Urinary bladder (tissue), 4 donors: ENCODE measurements around the gene OR6K2. TPM values are rescaled to one million over a fixed set of nuclear protein-coding genes. Genes with fewer than 3 reads are reported as not detected.

Source experiments
- DNase-seq: peaks from one replicate; pipeline ENCODE4 v3.0.0-alpha.2; 2015; ENCODE audit errors: extremely low spot score
- H3K27ac ChIP-seq: one replicate; pipeline ENCODE4 v1.5.1; 2013; ENCODE audit warnings: low read depth, mild to moderate bottlenecking, moderate library complexity
- H3K36me3 ChIP-seq: one replicate; pipeline ENCODE4 v1.6.1; 2013; ENCODE audit warnings: mild to moderate bottlenecking, moderate library complexity; ENCODE audit not compliant: insufficient read depth
- H3K4me1 ChIP-seq: one replicate; pipeline ENCODE4 v1.6.1; 2013; ENCODE audit warnings: mild to moderate bottlenecking, moderate library complexity; ENCODE audit not compliant: insufficient read depth
- H3K4me3 ChIP-seq: one replicate; pipeline ENCODE4 v1.5.1; 2013; ENCODE audit warnings: low read depth, low read length
- WGBS: extraction: QIAGEN DNeasy Blood & Tissue Kit; methylation state at CpG from one replicate; pipeline ENCODE4 v1.1.7; 2013; 5-methylcytosine and 5-hydroxymethylcytosine counted together
- polyA plus RNA-seq: library from polyadenylated mRNA; stranded (reverse); fragments of 200-250 nt; gene quantifications from one replicate; pipeline ENCODE4 v1.2.3, GENCODE V29; 2013
- total RNA-seq: library from RNA; depleted of rRNA; stranded (reverse); fragments of >200 nt; gene quantifications from one replicate; pipeline ENCODE4 v1.2.3, GENCODE V29; 2014
- donor health status: healthy with polysubstance abuse.
- donor health status: healthy.

The OR6K2 gene
- not detected for total RNA-seq
- not detected for polyA plus RNA-seq

GRCh38 chr1:158700552-158700951 is at the start of gene OR6K2:
TSS of gene OR6K2 (minus strand) at chr1:158700652. CDS start at chr1:158700652, 0 bp downstream.
- H3K4me3 ChIP-seq = no peak within 1 kb of the TSS
- no peaks in the 10 kb centered on the region for H3K4me1 ChIP-seq
- no peaks in the 10 kb centered on the region for H3K36me3 ChIP-seq
- 86% methylated on average over 4 of the region's 4 CpGs for WGBS
- DNase-seq = no peak
- H3K27ac ChIP-seq = no peak within 1 kb of the TSS

GRCh38 chr1:158735848-158736247 is 35.4 kb upstream of the OR6K2 start:
- H3K4me3 ChIP-seq = no peak overlapping the region
- H3K27ac ChIP-seq = no peak overlapping the region
- DNase-seq = no peak
- H3K4me1 ChIP-seq = no peaks in the 10 kb centered on the region
- no peaks in the 10 kb centered on the region for H3K36me3 ChIP-seq

GRCh38 chr1:158732524-158732923 is 32.1 kb upstream of the OR6K2 start:
- WGBS = 82% methylated on average over 2 of the region's 2 CpGs
- Histone ChIP-seq H3K4me1 (no peaks in the 10 kb centered on the region), H3K4me3 (no peak overlapping the region), H3K27ac (no peak overlapping the region), H3K36me3 (no peaks in the 10 kb centered on the region)
- DNase-seq = no peak

GRCh38 chr1:158731707-158732106 is 31.3 kb upstream of the OR6K2 start:
- DNase-seq = no peak
- Histone ChIP-seq H3K36me3 (no peaks in the 10 kb centered on the region), H3K27ac (no peak overlapping the region), H3K4me1 (no peaks in the 10 kb centered on the region), H3K4me3 (no peak overlapping the region)
- 86% methylated on average over 4 of the region's 4 CpGs for WGBS

- Histone ChIP-seq H3K4me3 (no peak overlapping the region), H3K36me3 (no peaks in the 10 kb centered on the region), H3K4me1 (no peaks in the 10 kb centered on the region), H3K27ac (no peak overlapping the region)
- WGBS = 71% methylated on average over 4 of the region's 4 CpGs
- DNase-seq = no peak
Measured at GRCh38 chr1:158730453-158730852, 30.0 kb upstream of the OR6K2 start.

- 52% methylated on average over 3 of the region's 3 CpGs for WGBS
- DNase-seq = no peak
- Histone ChIP-seq H3K4me3 (no peak overlapping the region), H3K27ac (no peak overlapping the region), H3K4me1 (no peaks in the 10 kb centered on the region), H3K36me3 (no peaks in the 10 kb centered on the region)
Measured at GRCh38 chr1:158728510-158729225, 28.2 kb upstream of the OR6K2 start.

GRCh38 chr1:158724442-158724841 is 24.0 kb upstream of the OR6K2 start:
- Histone ChIP-seq H3K36me3 (no peaks in the 10 kb centered on the region), H3K27ac (no peak overlapping the region), H3K4me3 (no peak overlapping the region), H3K4me1 (no peaks in the 10 kb centered on the region)
- 94% methylated on average over 5 of the region's 5 CpGs for WGBS
- DNase-seq = no peak

- H3K36me3 ChIP-seq = no peaks in the 10 kb centered on the region
- no peak for DNase-seq
- WGBS = 77% methylated on average over 2 of the region's 2 CpGs
- H3K4me1 ChIP-seq = no peaks in the 10 kb centered on the region
- no peak within 1 kb of the TSS for H3K4me3 ChIP-seq
- no peak within 1 kb of the TSS for H3K27ac ChIP-seq
Measured at GRCh38 chr1:158720620-158721019, 20.2 kb upstream of the OR6K2 start, which contains the start of gene OR6K3. TSS of gene OR6K3 (minus strand) at chr1:158720720. CDS start at chr1:158718115, 2,605 bp downstream.

GRCh38 chr1:158719664-158720063 is 19.2 kb upstream of the OR6K2 start:
- Histone ChIP-seq H3K27ac (no peak overlapping the region), H3K4me3 (no peak overlapping the region), H3K36me3 (no peaks in the 10 kb centered on the region), H3K4me1 (no peaks in the 10 kb centered on the region)
- 59% methylated on average over 3 of the region's 3 CpGs for WGBS
- no peak for DNase-seq

- Histone ChIP-seq H3K36me3 (no peaks in the 10 kb centered on the region), H3K27ac (no peak overlapping the region), H3K4me1 (no peaks in the 10 kb centered on the region), H3K4me3 (no peak overlapping the region)
- DNase-seq = no peak
- 84% methylated on average over 6 of the region's 6 CpGs for WGBS
Measured at GRCh38 chr1:158717344-158717743, 16.9 kb upstream of the OR6K2 start.

- no peak for DNase-seq
- WGBS = 78% methylated on average over 1 of the region's 1 CpG
- no peak overlapping the region for H3K27ac ChIP-seq
- H3K4me3 ChIP-seq = no peak overlapping the region
- no peaks in the 10 kb centered on the region for H3K36me3 ChIP-seq
- H3K4me1 ChIP-seq = no peaks in the 10 kb centered on the region
Measured at GRCh38 chr1:158716335-158716734, 15.9 kb upstream of the OR6K2 start.

- H3K4me1 ChIP-seq = no peaks in the 10 kb centered on the region
- H3K4me3 ChIP-seq = no peak overlapping the region
- H3K36me3 ChIP-seq = no peaks in the 10 kb centered on the region
- no peak for DNase-seq
- H3K27ac ChIP-seq = no peak overlapping the region
- WGBS = 49% methylated on average over 1 of the region's 1 CpG
Measured at GRCh38 chr1:158714754-158715153, 14.3 kb upstream of the OR6K2 start.

- Histone ChIP-seq H3K36me3 (no peaks in the 10 kb centered on the region), H3K4me1 (no peaks in the 10 kb centered on the region), H3K4me3 (no peak overlapping the region), H3K27ac (no peak overlapping the region)
- WGBS = 63% methylated on average over 4 of the region's 4 CpGs
- DNase-seq = no peak
Measured at GRCh38 chr1:158711098-158711497, 10.6 kb upstream of the OR6K2 start.

GRCh38 chr1:158706096-158706495 is 5.6 kb upstream of the OR6K2 start:
- no peaks in the 10 kb centered on the region for H3K4me1 ChIP-seq
- no peak for DNase-seq
- WGBS = 85% methylated on average over 2 of the region's 2 CpGs
- H3K36me3 ChIP-seq = no peaks in the 10 kb centered on the region
- no peak overlapping the region for H3K4me3 ChIP-seq
- H3K27ac ChIP-seq = no peak overlapping the region

GRCh38 chr1:158694596-158694995 is 5.9 kb downstream of the OR6K2 start:
- no peak for DNase-seq
- Histone ChIP-seq H3K4me1 (no peaks in the 10 kb centered on the region), H3K27ac (no peak overlapping the region), H3K36me3 (no peaks in the 10 kb centered on the region), H3K4me3 (no peak overlapping the region)
- 80% methylated on average over 2 of the region's 2 CpGs for WGBS
